ENCODE measurements around the gene ERBB4.

- TF ChIP-seq CTCF (IDR thresholded peaks at IDR 0.05) (no peak), POLR2A (IDR thresholded peaks at IDR 0.05) (no peak)
Observed at GRCh38 chr2:211401328-211401727, 1137.3 kb downstream of the ERBB4 start.
